Superior temporal gyrus (tissue), 1 donor: ENCODE measurements around the gene KCTD5.
"Not testable (repeated sequence)": the region's sequence is repeated elsewhere in the genome, so short reads cannot be mapped to it uniquely, and the experiment has no call there.

Experiments used
- DNase-seq: peaks from one replicate; pipeline ENCODE4 v3.0.0-alpha.2; 2016; ENCODE audit errors: extremely low spot score

KCTD5 gene

GRCh38 chr16:2671741-2672140 is 10.6 kb upstream of the KCTD5 start:
- DNase-seq = no peak

- peak; percentile 92 for DNase-seq
Observed at GRCh38 chr16:2673066-2673999, 9.0 kb upstream of the KCTD5 start.

GRCh38 chr16:2675021-2675420 is 7.3 kb upstream of the KCTD5 start:
- no peak for DNase-seq

GRCh38 chr16:2675714-2676113 is 6.6 kb upstream of the KCTD5 start:
- no peak for DNase-seq

- not testable (repeated sequence) for DNase-seq
Observed at GRCh38 chr16:2676937-2677336, 5.4 kb upstream of the KCTD5 start.

- DNase-seq = not testable (repeated sequence)
Observed at GRCh38 chr16:2678206-2678965, 3.9 kb upstream of the KCTD5 start.

GRCh38 chr16:2679902-2680301 is 2.4 kb upstream of the KCTD5 start:
- not testable (repeated sequence) for DNase-seq

GRCh38 chr16:2680360-2680759 is 2.0 kb upstream of the KCTD5 start:
- not testable (repeated sequence) for DNase-seq

GRCh38 chr16:2683041-2683440 is 718 bp downstream of the KCTD5 start:
- DNase-seq = not testable (repeated sequence)

GRCh38 chr16:2686075-2686474 is 3.8 kb downstream of the KCTD5 start:
- DNase-seq = not testable (repeated sequence)

GRCh38 chr16:2686912-2687507 is 4.7 kb downstream of the KCTD5 start:
- DNase-seq = no peak

GRCh38 chr16:2687531-2688308 is 5.4 kb downstream of the KCTD5 start:
- no peak for DNase-seq

- not testable (repeated sequence) for DNase-seq
Observed at GRCh38 chr16:2689422-2689821, 7.1 kb downstream of the KCTD5 start.

- no peak for DNase-seq
Observed at GRCh38 chr16:2689968-2690801, 7.9 kb downstream of the KCTD5 start.

- DNase-seq = no peak
Observed at GRCh38 chr16:2690852-2691251, 8.5 kb downstream of the KCTD5 start.

GRCh38 chr16:2691491-2692248 is 9.3 kb downstream of the KCTD5 start:
- peak; percentile 11 for DNase-seq

- DNase-seq = peak; percentile 85
Observed at GRCh38 chr16:2692251-2692947, 10.1 kb downstream of the KCTD5 start.

- DNase-seq = peak; percentile 83
Observed at GRCh38 chr16:2692948-2693651, 10.8 kb downstream of the KCTD5 start.
